AG10803 (cell line): ENCODE data around the gene LCLAT1.

Experiments
- DNase-seq: peaks from one replicate; pipeline ENCODE4 v3.0.0; 2010; ENCODE audit warnings: low read depth
- H3K4me3 ChIP-seq: 2 replicates; pipeline ENCODE4 v1.5.1; 2011; ENCODE audit warnings: mild to moderate bottlenecking, low read length, control low read depth
- CTCF ChIP-seq: conservative IDR thresholded peaks from 2 replicates; pipeline ENCODE4 v1.5.1; 2011; ENCODE audit warnings: mild to moderate bottlenecking, low read length, control low read depth, inconsistent platforms

Gene LCLAT1

DNA sequence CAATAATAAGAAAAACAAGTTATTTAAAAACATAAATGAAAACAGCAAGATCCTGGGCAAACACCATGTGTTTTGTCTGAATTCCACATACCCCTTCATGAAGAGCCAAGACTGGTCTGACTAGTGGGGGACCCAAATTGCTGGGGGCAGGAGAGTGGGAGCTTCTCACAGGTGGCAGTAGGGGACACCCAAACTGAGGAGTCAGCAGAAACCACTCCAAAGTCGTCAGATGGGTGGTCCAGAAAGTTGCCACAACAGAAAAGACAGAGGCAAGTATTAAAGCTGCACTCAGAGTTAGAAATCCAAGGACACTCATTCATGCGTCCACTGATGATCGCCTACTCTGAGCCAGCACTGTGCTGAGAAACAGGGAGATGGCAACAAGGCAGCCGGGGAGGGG lies 12.3 kb upstream of the LCLAT1 start:
- no peak overlapping the region for H3K4me3 ChIP-seq
- no peak for TF ChIP-seq CTCF
- DNase-seq, result no peak

- peak; percentile 62 for DNase-seq
- no peak overlapping the region for H3K4me3 ChIP-seq
- TF ChIP-seq CTCF, result no peak
Measured at GRCh38 chr2:30436859-30437435, 10.1 kb upstream of the LCLAT1 start.

DNA sequence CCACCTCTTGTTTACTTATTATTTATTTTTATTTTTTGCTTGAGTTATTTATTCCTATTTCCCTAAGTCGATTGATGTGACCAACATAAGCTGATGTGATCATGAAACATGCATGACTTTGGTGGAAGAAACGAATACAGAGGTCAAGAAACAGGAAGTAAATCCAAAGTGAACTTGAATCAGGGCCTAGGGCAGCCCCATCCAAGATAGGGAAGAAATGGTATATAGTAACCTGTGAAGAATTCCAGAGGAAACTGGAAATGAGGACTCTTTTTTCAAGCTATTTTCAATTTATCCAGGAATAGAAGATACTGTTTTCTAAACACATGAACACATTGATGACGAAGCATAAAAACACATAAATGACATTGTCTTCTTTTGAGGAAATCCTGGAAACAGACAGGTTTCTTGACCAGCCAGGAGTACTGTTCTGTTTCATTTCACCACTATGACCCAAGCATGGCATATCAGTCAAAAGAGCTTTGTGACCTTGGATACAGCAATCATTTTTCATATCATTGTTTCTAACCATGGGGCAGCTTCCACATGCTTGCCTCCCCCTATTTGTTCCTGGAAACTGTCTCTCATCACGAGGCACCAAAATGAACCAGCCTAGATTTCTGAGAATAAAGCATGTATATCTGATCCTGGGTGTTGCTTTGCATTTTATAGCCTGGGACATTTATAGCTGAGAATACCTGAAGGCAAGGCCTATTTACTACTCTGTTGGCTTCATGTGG lies 9.1 kb upstream of the LCLAT1 start:
- H3K4me3 ChIP-seq, result no peak overlapping the region
- no peak for DNase-seq
- TF ChIP-seq CTCF, result no peak

DNA sequence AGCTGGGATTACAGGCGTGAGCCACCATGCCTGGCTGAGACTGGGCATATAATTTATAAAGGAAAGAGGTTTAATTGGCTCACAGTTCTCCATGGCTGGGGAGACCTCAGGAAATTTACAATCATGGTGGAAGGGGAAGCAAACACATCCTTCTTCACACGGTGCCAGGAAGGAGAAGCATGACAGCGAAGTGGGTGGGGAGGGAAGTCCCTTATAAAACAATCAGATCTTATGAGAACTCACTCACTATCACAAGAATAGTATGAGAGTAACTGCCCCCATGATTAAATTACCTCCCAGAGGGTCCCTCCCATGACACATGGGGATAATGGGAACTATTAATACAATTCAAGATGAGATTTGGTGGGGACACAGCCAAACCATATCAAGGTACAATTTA lies 7.8 kb upstream of the LCLAT1 start:
- TF ChIP-seq CTCF, result no peak
- H3K4me3 ChIP-seq, result no peak overlapping the region
- no peak for DNase-seq

- no peak for TF ChIP-seq CTCF
- H3K4me3 ChIP-seq, result no peak overlapping the region
- no peak for DNase-seq
Measured at GRCh38 chr2:30439879-30440278, 7.2 kb upstream of the LCLAT1 start.

- TF ChIP-seq CTCF, result no peak
- no peak overlapping the region for H3K4me3 ChIP-seq
- no peak for DNase-seq
Measured at GRCh38 chr2:30441023-30441422, 6.0 kb upstream of the LCLAT1 start.

DNA sequence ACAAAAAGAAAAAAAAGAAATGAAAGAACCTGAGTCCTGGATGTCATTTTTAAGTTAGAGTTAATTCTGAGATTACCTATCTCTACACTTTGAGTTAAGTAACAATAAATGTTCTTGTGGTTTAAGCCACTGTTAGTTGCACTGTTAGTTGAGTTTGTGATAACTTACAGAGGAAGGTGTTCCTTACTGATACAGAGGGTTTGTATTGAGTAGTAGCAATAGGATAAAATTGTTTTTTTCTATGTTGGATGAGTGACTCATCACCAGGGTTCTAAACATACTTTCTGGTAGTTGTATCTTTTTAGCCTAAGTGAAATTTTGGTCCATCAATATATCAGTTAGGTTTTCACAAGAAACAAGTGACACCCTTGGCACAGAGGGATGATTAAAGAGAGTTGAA lies 4.0 kb upstream of the LCLAT1 start:
- H3K4me3 ChIP-seq, result no peak overlapping the region
- no peak for TF ChIP-seq CTCF
- no peak for DNase-seq
